ENCODE data around the gene CD200R1L. TPM values are rescaled to one million over a fixed set of nuclear protein-coding genes. Genes with fewer than 3 reads are reported as not detected.

Gene CD200R1L
- polyA plus RNA-seq, 1 of the 3 experiments (the other 2 are of a cell fraction): not detected

DNA sequence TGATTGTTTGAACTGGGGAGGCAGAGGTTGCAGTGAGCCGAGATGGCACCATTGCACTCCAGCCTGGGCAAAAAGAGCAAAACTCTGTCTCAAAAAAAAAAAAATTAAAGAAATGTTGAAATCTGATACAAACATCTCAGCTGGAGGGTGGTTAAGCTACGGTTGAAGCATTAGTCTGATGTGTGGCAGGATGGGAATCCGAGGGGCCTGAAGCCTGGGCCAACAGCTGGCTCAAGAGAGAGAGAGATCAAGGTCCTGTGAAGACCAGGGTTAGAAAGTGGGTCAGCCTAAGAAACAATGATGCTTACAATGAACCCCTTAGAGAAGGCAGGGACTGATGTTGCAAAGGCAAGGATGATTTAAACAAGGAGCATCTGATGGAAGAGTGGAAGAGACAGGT lies 69.8 kb downstream of the CD200R1L start (continued):
- TF ChIP-seq, protein P1, sequence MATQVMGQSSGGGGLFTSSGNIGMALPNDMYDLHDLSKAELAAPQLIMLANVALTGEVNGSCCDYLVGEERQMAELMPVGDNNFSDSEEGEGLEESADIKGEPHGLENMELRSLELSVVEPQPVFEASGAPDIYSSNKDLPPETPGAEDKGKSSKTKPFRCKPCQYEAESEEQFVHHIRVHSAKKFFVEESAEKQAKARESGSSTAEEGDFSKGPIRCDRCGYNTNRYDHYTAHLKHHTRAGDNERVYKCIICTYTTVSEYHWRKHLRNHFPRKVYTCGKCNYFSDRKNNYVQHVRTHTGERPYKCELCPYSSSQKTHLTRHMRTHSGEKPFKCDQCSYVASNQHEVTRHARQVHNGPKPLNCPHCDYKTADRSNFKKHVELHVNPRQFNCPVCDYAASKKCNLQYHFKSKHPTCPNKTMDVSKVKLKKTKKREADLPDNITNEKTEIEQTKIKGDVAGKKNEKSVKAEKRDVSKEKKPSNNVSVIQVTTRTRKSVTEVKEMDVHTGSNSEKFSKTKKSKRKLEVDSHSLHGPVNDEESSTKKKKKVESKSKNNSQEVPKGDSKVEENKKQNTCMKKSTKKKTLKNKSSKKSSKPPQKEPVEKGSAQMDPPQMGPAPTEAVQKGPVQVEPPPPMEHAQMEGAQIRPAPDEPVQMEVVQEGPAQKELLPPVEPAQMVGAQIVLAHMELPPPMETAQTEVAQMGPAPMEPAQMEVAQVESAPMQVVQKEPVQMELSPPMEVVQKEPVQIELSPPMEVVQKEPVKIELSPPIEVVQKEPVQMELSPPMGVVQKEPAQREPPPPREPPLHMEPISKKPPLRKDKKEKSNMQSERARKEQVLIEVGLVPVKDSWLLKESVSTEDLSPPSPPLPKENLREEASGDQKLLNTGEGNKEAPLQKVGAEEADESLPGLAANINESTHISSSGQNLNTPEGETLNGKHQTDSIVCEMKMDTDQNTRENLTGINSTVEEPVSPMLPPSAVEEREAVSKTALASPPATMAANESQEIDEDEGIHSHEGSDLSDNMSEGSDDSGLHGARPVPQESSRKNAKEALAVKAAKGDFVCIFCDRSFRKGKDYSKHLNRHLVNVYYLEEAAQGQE (IDR thresholded peaks at IDR 0.05; ENCODE audit: low read depth, low read length): no peak

DNA sequence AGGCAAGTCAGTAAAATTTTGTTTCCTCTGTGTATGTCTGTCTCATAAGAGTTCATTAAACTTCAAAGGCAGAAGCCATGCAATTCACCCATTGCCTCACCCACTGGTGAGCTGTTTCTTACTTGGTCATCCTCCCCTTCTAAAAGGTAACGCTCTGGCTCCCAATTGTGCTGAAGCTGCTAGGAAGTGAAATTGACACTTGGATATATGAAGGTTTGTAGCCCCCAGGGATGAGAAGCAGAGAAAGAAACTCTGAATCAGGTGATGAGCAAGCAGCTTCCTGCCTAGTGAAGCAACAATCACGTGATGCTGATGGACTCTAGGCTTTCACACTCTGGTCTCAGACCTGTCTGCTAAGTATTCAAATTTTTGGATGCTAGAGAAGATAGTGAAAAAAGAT lies 70.7 kb downstream of the CD200R1L start:
- Histone ChIP-seq H3K4me3 (ENCODE audit: low read depth in 2 of 2, low read length in 1 of 2) (no peak overlapping the region), H3K9me3 (no peaks in the 10 kb centered on the region), H3K9ac (no peak overlapping the region), H3K36me3 (replicated peaks in 1 of 2; ENCODE audit: control insufficient read depth in 1 of 2, insufficient read depth in 2 of 2, low read length in 1 of 2) (no peaks in the 10 kb centered on the region), H3K27me3 (ENCODE audit: insufficient read depth) (no peaks in the 10 kb centered on the region), H3K27ac (ENCODE audit: low read depth in 2 of 2, low read length in 1 of 2) (no peak overlapping the region), H3K4me2 (0 out of 2 replicates have a peak overlapping the region, but pooled peaks have one; percentile 1), H3K4me1 (ENCODE audit: control insufficient read depth in 1 of 2, insufficient read depth in 2 of 2, low read depth in 1 of 2, low read length in 1 of 2) (peaks cover 0 to 31% of the 10 kb centered on the region in 2 experiments; a peak in 2 of 4 replicates), H2AFZ (ENCODE audit: low read depth) (peak overlapping the region; percentile 7; the same call in 1 of the 2 replicates), H3K9me2 (no peaks in the 10 kb centered on the region), H3K79me2 (ENCODE audit: insufficient read depth) (no peaks in the 10 kb centered on the region), H4K20me1 (ENCODE audit: insufficient read depth) (no peaks in the 10 kb centered on the region), H3F3A (replicated peaks; ENCODE audit: insufficient read depth) (peaks cover 25% of the 10 kb centered on the region)
- no peak for DNase-seq
- TF ChIP-seq, protein P2, sequence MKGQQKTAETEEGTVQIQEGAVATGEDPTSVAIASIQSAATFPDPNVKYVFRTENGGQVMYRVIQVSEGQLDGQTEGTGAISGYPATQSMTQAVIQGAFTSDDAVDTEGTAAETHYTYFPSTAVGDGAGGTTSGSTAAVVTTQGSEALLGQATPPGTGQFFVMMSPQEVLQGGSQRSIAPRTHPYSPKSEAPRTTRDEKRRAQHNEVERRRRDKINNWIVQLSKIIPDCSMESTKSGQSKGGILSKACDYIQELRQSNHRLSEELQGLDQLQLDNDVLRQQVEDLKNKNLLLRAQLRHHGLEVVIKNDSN (IDR thresholded peaks at IDR 0.05; ENCODE audit: borderline replicate concordance, low read depth): peak; percentile 56
- no peak for TF ChIP-seq NFIC (IDR thresholded peaks at IDR 0.05; ENCODE audit: borderline replicate concordance)
- WGBS (ENCODE audit: low lambda C conversion rate): 87% methylated on average over 2 of the region's 2 CpGs
- CTCF ChIA-PET: no interaction called here
- POLR2A ChIA-PET: no interaction called here

DNA sequence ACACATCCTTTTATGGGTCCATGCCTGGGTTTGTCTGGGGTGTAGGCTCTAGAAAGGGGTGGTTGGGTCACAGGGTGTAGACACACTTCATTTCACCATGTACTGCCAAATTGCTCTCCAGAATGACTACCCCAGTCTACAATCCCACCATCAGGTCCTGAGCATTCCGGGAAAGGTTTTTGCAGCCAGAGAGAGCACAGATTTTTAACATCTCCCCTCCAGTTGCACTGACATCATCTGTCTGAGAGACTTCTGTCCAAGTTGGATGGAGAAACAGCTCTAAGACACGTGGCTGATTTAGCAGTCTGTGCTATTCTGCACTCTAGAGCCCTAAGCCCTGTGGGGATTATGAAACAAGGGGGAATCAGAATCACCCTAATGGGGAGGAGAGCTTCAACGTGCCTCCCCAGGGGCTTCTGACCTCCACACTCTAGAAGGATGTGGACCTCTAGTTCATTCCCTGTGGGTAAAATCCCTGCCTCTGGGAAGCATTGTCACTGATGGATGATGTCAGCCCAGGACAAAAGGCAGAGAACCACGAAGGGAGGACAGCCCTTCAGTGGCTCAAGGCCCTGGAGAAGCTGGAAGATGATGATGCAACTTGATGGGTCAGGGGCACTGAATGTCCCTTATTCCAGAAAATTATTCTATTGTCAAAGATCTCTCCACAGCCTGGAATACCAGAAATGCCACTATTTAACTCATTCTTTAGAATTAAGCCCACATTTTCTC lies 71.5 kb downstream of the CD200R1L start:
- H3K36me3 ChIP-seq (replicated peaks in 1 of 2; ENCODE audit: control insufficient read depth in 1 of 2, insufficient read depth in 2 of 2, low read length in 1 of 2): no peaks in the 10 kb centered on the region
- H4K20me1 ChIP-seq (ENCODE audit: insufficient read depth): no peaks in the 10 kb centered on the region
- DNase-seq: no peak
- H3K27ac ChIP-seq (ENCODE audit: low read depth in 2 of 2, low read length in 1 of 2): no peak overlapping the region
- H3K9me2 ChIP-seq: no peaks in the 10 kb centered on the region
- H2AFZ ChIP-seq (ENCODE audit: low read depth): peak overlapping the region; percentile 7; the same call in 1 of the 2 replicates
- H3K4me1 ChIP-seq (ENCODE audit: control insufficient read depth in 1 of 2, insufficient read depth in 2 of 2, low read depth in 1 of 2, low read length in 1 of 2): peaks cover under 1 to 31% of the 10 kb centered on the region in 2 experiments; a peak in 3 of 4 replicates
- peaks cover 25% of the 10 kb centered on the region for H3F3A ChIP-seq (replicated peaks; ENCODE audit: insufficient read depth)
- no peak overlapping the region for H3K9ac ChIP-seq
- 64% methylated on average over 2 of the region's 4 CpGs for WGBS (ENCODE audit: low lambda C conversion rate)
- POLR2A ChIA-PET: no interaction called here
- H3K79me2 ChIP-seq (ENCODE audit: insufficient read depth): no peaks in the 10 kb centered on the region
- H3K4me3 ChIP-seq (ENCODE audit: low read depth in 2 of 2, low read length in 1 of 2): no peak overlapping the region
- no peak overlapping the region for H3K4me2 ChIP-seq
- H3K27me3 ChIP-seq (ENCODE audit: insufficient read depth): no peaks in the 10 kb centered on the region
- CTCF ChIA-PET: interaction anchor here (1.0 to 1.8 kb wide), 2 partner anchors 10 to 40 kb away, joined by 3 to 4 read pairs; no protein-coding TSS in a partner anchor
- H3K9me3 ChIP-seq: no peaks in the 10 kb centered on the region
- TF ChIP-seq FOSL2 (IDR thresholded peaks at IDR 0.05; ENCODE audit: borderline replicate concordance, low read depth): no peak
- TF ChIP-seq, protein P3, sequence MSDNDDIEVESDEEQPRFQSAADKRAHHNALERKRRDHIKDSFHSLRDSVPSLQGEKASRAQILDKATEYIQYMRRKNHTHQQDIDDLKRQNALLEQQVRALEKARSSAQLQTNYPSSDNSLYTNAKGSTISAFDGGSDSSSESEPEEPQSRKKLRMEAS (IDR thresholded peaks at IDR 0.05; ENCODE audit: low read depth): no peak
- TF ChIP-seq, protein P2 (IDR thresholded peaks at IDR 0.05; ENCODE audit: borderline replicate concordance, low read depth): no peak
- no peak for TF ChIP-seq RFX5 (IDR thresholded peaks at IDR 0.05; ENCODE audit: low read length)
- TF ChIP-seq MEF2A (IDR thresholded peaks at IDR 0.05; ENCODE audit: borderline replicate concordance, low read depth): no peak
- no peak for TF ChIP-seq GABPA (IDR thresholded peaks at IDR 0.05; ENCODE audit: low read depth)
- no peak for TF ChIP-seq NRF1 (IDR thresholded peaks at IDR 0.05; ENCODE audit: low read depth, low read length)
- TF ChIP-seq TEAD4 (IDR thresholded peaks at IDR 0.05; ENCODE audit: borderline replicate concordance, insufficient read depth): no peak
- TF ChIP-seq CHD2 (IDR thresholded peaks at IDR 0.05; ENCODE audit: low read length, partially characterized antibody): no peak
- no peak for TF ChIP-seq JUND (IDR thresholded peaks at IDR 0.05)
- TF ChIP-seq, protein P4, sequence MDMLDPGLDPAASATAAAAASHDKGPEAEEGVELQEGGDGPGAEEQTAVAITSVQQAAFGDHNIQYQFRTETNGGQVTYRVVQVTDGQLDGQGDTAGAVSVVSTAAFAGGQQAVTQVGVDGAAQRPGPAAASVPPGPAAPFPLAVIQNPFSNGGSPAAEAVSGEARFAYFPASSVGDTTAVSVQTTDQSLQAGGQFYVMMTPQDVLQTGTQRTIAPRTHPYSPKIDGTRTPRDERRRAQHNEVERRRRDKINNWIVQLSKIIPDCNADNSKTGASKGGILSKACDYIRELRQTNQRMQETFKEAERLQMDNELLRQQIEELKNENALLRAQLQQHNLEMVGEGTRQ (IDR thresholded peaks at IDR 0.05; ENCODE audit: borderline replicate concordance, low read depth, low read length): no peak
- no peak for TF ChIP-seq RCOR1 (IDR thresholded peaks at IDR 0.05; ENCODE audit: low read length)
